ENCODE data around the gene ABTB2.

ABTB2 gene

GRCh38 chr11:34296412-34296811 lies 61.4 kb downstream of the ABTB2 start:
- no peak overlapping the region for H2AFZ ChIP-seq (ENCODE audit: low read length)
- no peak overlapping the region for H3K9ac ChIP-seq (ENCODE audit: low read depth, low read length, poor library complexity)
- H4K8ac ChIP-seq (ENCODE audit: low read depth, low read length), result no peak overlapping the region
- no peak for DNase-seq (ENCODE audit: low spot score)
- no peaks in the 10 kb centered on the region for H3K9me3 ChIP-seq (replicated peaks in 1 of 2; ENCODE audit: control insufficient read depth in 2 of 2, insufficient read depth in 1 of 2, low read depth in 1 of 2, low read length in 2 of 2)
- H2BK5ac ChIP-seq (ENCODE audit: low read length), result no peak overlapping the region
- H3K27me3 ChIP-seq (ENCODE audit: control insufficient read depth in 3 of 3, insufficient read depth in 3 of 3, low read depth in 1 of 3, low read length in 3 of 3), result no peaks in the 10 kb centered on the region
- no peak overlapping the region for H2BK15ac ChIP-seq (ENCODE audit: low read length)
- H3K4me3 ChIP-seq (ENCODE audit: low read length in 2 of 2), result no peak overlapping the region
- H2BK12ac ChIP-seq (ENCODE audit: low read length), result no peak overlapping the region
- H3K27ac ChIP-seq (replicated peaks; ENCODE audit: low read length), result no peak overlapping the region
- WGBS, 2 donors (ENCODE audit: extremely low coverage in 2 of 2, insufficient read length in 2 of 2, insufficient replicate concordance in 1 of 2), result no CpG with 5 or more reads among the region's 1 CpG
- H2AK5ac ChIP-seq (ENCODE audit: low read depth, low read length), result no peak overlapping the region
- no peak overlapping the region for H3K4ac ChIP-seq (ENCODE audit: low read length)
- no peaks in the 10 kb centered on the region for H3K79me1 ChIP-seq (ENCODE audit: low read depth, low read length)
- H2BK120ac ChIP-seq (ENCODE audit: low read depth, low read length), result no peak overlapping the region
- H3K18ac ChIP-seq (ENCODE audit: low read length), result no peak overlapping the region
- H3K4me2 ChIP-seq (ENCODE audit: insufficient read depth, low read length, poor library complexity, severe bottlenecking), result no peak overlapping the region
- no peak overlapping the region for H3K14ac ChIP-seq (ENCODE audit: low read length)
- no peak overlapping the region for H4K91ac ChIP-seq (ENCODE audit: low read depth, low read length, poor library complexity)
- H3K36me3 ChIP-seq (replicated peaks in 1 of 2; ENCODE audit: control insufficient read depth in 2 of 2, insufficient read depth in 2 of 2, low read length in 2 of 2), result no peaks in the 10 kb centered on the region
- no peak overlapping the region for H3K23ac ChIP-seq (ENCODE audit: low read depth, low read length, poor library complexity)
- peaks cover 5 to 13% of the 10 kb centered on the region in 2 donors for H3K4me1 ChIP-seq (ENCODE audit: control insufficient read depth in 2 of 2, insufficient read depth in 1 of 2, low read depth in 1 of 2, low read length in 2 of 2)

DNA sequence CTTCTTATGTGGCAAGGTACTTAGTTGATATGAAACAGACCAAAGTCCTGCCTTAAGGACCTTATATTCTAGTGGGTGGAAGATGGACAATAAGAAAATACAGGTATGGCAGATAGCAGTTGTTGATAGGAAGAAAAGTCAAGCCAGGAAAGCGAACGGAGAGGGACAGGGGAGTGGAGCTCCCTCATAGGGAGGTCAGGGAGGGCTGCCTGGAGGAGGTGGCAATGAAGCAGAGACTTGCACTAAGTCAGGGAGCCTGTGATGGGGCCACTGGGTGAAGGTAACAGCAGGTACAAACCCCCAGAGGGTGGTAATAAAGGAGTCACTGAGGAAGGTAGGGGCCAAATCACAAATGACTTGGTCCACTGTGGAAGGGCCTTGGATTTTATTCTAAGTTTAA lies 65.3 kb downstream of the ABTB2 start:
- no peak overlapping the region for H2BK5ac ChIP-seq (ENCODE audit: low read length)
- WGBS, 2 donors (ENCODE audit: extremely low coverage in 2 of 2, insufficient read length in 2 of 2, insufficient replicate concordance in 1 of 2), result no CpG with 5 or more reads among the region's 2 CpGs
- H3K27ac ChIP-seq (replicated peaks; ENCODE audit: low read length), result no peak overlapping the region
- no peak overlapping the region for H3K4me3 ChIP-seq (ENCODE audit: low read length in 2 of 2)
- H3K9me3 ChIP-seq (replicated peaks in 1 of 2; ENCODE audit: control insufficient read depth in 2 of 2, insufficient read depth in 1 of 2, low read depth in 1 of 2, low read length in 2 of 2), result no peaks in the 10 kb centered on the region
- H2AFZ ChIP-seq (ENCODE audit: low read length), result no peak overlapping the region
- no peaks in the 10 kb centered on the region for H3K36me3 ChIP-seq (replicated peaks in 1 of 2; ENCODE audit: control insufficient read depth in 2 of 2, insufficient read depth in 2 of 2, low read length in 2 of 2)
- no peak overlapping the region for H2BK120ac ChIP-seq (ENCODE audit: low read depth, low read length)
- no peak overlapping the region for H3K14ac ChIP-seq (ENCODE audit: low read length)
- no peak overlapping the region for H4K91ac ChIP-seq (ENCODE audit: low read depth, low read length, poor library complexity)
- H3K79me1 ChIP-seq (ENCODE audit: low read depth, low read length), result no peaks in the 10 kb centered on the region
- H3K18ac ChIP-seq (ENCODE audit: low read length), result no peak overlapping the region
- H3K23ac ChIP-seq (ENCODE audit: low read depth, low read length, poor library complexity), result no peak overlapping the region
- no peak overlapping the region for H2AK5ac ChIP-seq (ENCODE audit: low read depth, low read length)
- H3K4ac ChIP-seq (ENCODE audit: low read length), result no peak overlapping the region
- no peak overlapping the region for H3K4me2 ChIP-seq (ENCODE audit: insufficient read depth, low read length, poor library complexity, severe bottlenecking)
- no peak overlapping the region for H2BK12ac ChIP-seq (ENCODE audit: low read length)
- H4K8ac ChIP-seq (ENCODE audit: low read depth, low read length), result no peak overlapping the region
- DNase-seq (ENCODE audit: low spot score), result no peak
- no peak overlapping the region for H2BK15ac ChIP-seq (ENCODE audit: low read length)
- no peaks in the 10 kb centered on the region for H3K27me3 ChIP-seq (ENCODE audit: control insufficient read depth in 3 of 3, insufficient read depth in 3 of 3, low read depth in 1 of 3, low read length in 3 of 3)
- no peaks in the 10 kb centered on the region for H3K4me1 ChIP-seq (ENCODE audit: control insufficient read depth in 2 of 2, insufficient read depth in 1 of 2, low read depth in 1 of 2, low read length in 2 of 2)
- H3K9ac ChIP-seq (ENCODE audit: low read depth, low read length, poor library complexity), result no peak overlapping the region

DNA sequence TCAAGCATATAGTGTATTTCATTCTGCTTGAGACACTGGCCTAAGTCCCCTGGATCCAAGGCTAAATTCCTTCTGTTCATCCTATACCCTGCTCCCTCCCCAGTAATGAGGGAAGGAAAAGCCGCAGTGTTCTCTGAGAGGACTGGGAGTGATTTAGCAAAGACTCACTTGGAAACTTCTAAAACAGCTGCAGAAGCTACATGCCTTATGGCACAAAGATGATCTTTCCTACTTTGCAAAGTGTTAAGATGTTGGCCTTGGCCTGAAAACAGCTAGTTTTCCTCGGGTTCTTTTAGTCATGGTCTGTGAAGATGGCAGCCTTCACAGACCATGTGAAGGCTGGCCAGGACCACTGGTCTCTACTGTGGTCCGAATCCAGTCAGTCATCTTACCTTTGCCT lies 65.7 kb downstream of the ABTB2 start:
- no peak overlapping the region for H2BK120ac ChIP-seq (ENCODE audit: low read depth, low read length)
- H3K18ac ChIP-seq (ENCODE audit: low read length), result no peak overlapping the region
- H3K4me3 ChIP-seq (ENCODE audit: low read length in 2 of 2), result no peak overlapping the region
- no peak overlapping the region for H4K91ac ChIP-seq (ENCODE audit: low read depth, low read length, poor library complexity)
- no peaks in the 10 kb centered on the region for H3K27me3 ChIP-seq (ENCODE audit: control insufficient read depth in 3 of 3, insufficient read depth in 3 of 3, low read depth in 1 of 3, low read length in 3 of 3)
- H3K14ac ChIP-seq (ENCODE audit: low read length), result no peak overlapping the region
- no peak overlapping the region for H3K27ac ChIP-seq (replicated peaks; ENCODE audit: low read length)
- H2AFZ ChIP-seq (ENCODE audit: low read length), result no peak overlapping the region
- no peaks in the 10 kb centered on the region for H3K9me3 ChIP-seq (replicated peaks in 1 of 2; ENCODE audit: control insufficient read depth in 2 of 2, insufficient read depth in 1 of 2, low read depth in 1 of 2, low read length in 2 of 2)
- no peak overlapping the region for H2BK5ac ChIP-seq (ENCODE audit: low read length)
- WGBS, 2 donors (ENCODE audit: extremely low coverage in 2 of 2, insufficient read length in 2 of 2, insufficient replicate concordance in 1 of 2), result no CpG with 5 or more reads among the region's 3 CpGs
- no peak overlapping the region for H2AK5ac ChIP-seq (ENCODE audit: low read depth, low read length)
- no peaks in the 10 kb centered on the region for H3K79me1 ChIP-seq (ENCODE audit: low read depth, low read length)
- H3K9ac ChIP-seq (ENCODE audit: low read depth, low read length, poor library complexity), result no peak overlapping the region
- H3K4me1 ChIP-seq (ENCODE audit: control insufficient read depth in 2 of 2, insufficient read depth in 1 of 2, low read depth in 1 of 2, low read length in 2 of 2), result no peaks in the 10 kb centered on the region
- no peak overlapping the region for H2BK15ac ChIP-seq (ENCODE audit: low read length)
- H3K23ac ChIP-seq (ENCODE audit: low read depth, low read length, poor library complexity), result no peak overlapping the region
- no peak overlapping the region for H3K4ac ChIP-seq (ENCODE audit: low read length)
- no peaks in the 10 kb centered on the region for H3K36me3 ChIP-seq (replicated peaks in 1 of 2; ENCODE audit: control insufficient read depth in 2 of 2, insufficient read depth in 2 of 2, low read length in 2 of 2)
- H3K4me2 ChIP-seq (ENCODE audit: insufficient read depth, low read length, poor library complexity, severe bottlenecking), result no peak overlapping the region
- H4K8ac ChIP-seq (ENCODE audit: low read depth, low read length), result no peak overlapping the region
- no peak overlapping the region for H2BK12ac ChIP-seq (ENCODE audit: low read length)
- DNase-seq (ENCODE audit: low spot score), result no peak

DNA sequence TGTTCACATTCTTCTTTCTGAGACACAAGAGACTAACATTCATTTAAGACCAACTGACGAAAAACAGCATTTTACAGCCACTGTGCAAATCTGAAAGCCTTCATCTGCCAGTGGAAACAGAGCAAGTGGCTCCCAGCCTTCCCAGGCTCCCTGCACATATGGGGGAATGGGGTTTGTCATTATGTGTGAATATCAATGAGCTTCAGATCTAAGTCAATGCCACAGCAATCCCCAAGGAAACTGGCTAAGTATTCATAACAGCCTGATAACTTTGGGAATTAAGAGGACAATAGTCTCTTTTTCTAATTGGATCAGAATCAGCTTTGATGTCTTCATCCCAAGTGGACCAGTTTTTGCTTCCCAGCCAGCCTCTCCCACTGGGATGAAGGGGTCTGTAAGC lies 66.9 kb downstream of the ABTB2 start:
- Histone ChIP-seq H3K79me1 (ENCODE audit: low read depth, low read length) (no peaks in the 10 kb centered on the region), H3K18ac (ENCODE audit: low read length) (no peak overlapping the region), H2AK5ac (ENCODE audit: low read depth, low read length) (no peak overlapping the region), H4K91ac (ENCODE audit: low read depth, low read length, poor library complexity) (no peak overlapping the region), H4K8ac (ENCODE audit: low read depth, low read length) (no peak overlapping the region), H3K36me3 (replicated peaks in 1 of 2; ENCODE audit: control insufficient read depth in 2 of 2, insufficient read depth in 2 of 2, low read length in 2 of 2) (no peaks in the 10 kb centered on the region), H3K9me3 (replicated peaks in 1 of 2; ENCODE audit: control insufficient read depth in 2 of 2, insufficient read depth in 1 of 2, low read depth in 1 of 2, low read length in 2 of 2) (no peaks in the 10 kb centered on the region), H3K27me3 (ENCODE audit: control insufficient read depth in 3 of 3, insufficient read depth in 3 of 3, low read depth in 1 of 3, low read length in 3 of 3) (no peaks in the 10 kb centered on the region), H2AFZ (ENCODE audit: low read length) (no peak overlapping the region), H3K4ac (ENCODE audit: low read length) (no peak overlapping the region), H3K4me3 (ENCODE audit: low read length in 2 of 2) (no peak overlapping the region), H3K9ac (ENCODE audit: low read depth, low read length, poor library complexity) (no peak overlapping the region), H3K4me2 (ENCODE audit: insufficient read depth, low read length, poor library complexity, severe bottlenecking) (no peak overlapping the region), H3K23ac (ENCODE audit: low read depth, low read length, poor library complexity) (no peak overlapping the region), H3K14ac (ENCODE audit: low read length) (no peak overlapping the region), H3K4me1 (ENCODE audit: control insufficient read depth in 2 of 2, insufficient read depth in 1 of 2, low read depth in 1 of 2, low read length in 2 of 2) (no peaks in the 10 kb centered on the region), H2BK5ac (ENCODE audit: low read length) (no peak overlapping the region), H2BK12ac (ENCODE audit: low read length) (no peak overlapping the region), H3K27ac (replicated peaks; ENCODE audit: low read length) (no peak overlapping the region), H2BK15ac (ENCODE audit: low read length) (no peak overlapping the region), H2BK120ac (ENCODE audit: low read depth, low read length) (no peak overlapping the region)
- no CpG with 5 or more reads among the region's 1 CpG for WGBS, 2 donors (ENCODE audit: extremely low coverage in 2 of 2, insufficient read length in 2 of 2, insufficient replicate concordance in 1 of 2)
- DNase-seq (ENCODE audit: low spot score), result no peak
